OCI-LY1 (cell line): ENCODE measurements around the gene MT1X.

Experiments used
- H2AFZ ChIP-seq: fragments of 200-600 bp; sonication (generic), shearing (Covaris generic); 2 replicates; pipeline ENCODE4 v1.6.0; 2014; ENCODE audit warnings: antibody characterized with exemption, mild to moderate bottlenecking, low read length
- H3F3A ChIP-seq: fragments of 200-600 bp; sonication (generic), shearing (Covaris generic); 2 replicates; pipeline ENCODE4 v1.6.0; 2014; ENCODE audit warnings: mild to moderate bottlenecking, antibody characterized with exemption, low read length, moderate library complexity; ENCODE audit not compliant: insufficient read depth
- H3K27ac ChIP-seq: fragments of 200-600 bp; sonication (generic); 2 replicates; pipeline ENCODE4 v1.5.1; 2014; ENCODE audit warnings: low read length, mixed run types, mild to moderate bottlenecking, low read depth; ENCODE audit not compliant: poor library complexity, severe bottlenecking
- H3K27me3 ChIP-seq: fragments of 200-600 bp; sonication (generic); 2 replicates; pipeline ENCODE4 v1.6.0; 2014; ENCODE audit warnings: antibody characterized with exemption, mild to moderate bottlenecking, low read length, moderate library complexity; ENCODE audit not compliant: insufficient read depth
- H3K36me3 ChIP-seq: fragments of 200-600 bp; sonication (generic); 2 replicates; pipeline ENCODE4 v1.6.1; 2014; ENCODE audit warnings: mild to moderate bottlenecking, antibody characterized with exemption, low read length, moderate library complexity, mixed read lengths; ENCODE audit not compliant: insufficient read depth
- H3K4me1 ChIP-seq: fragments of 200-600 bp; sonication (generic); 2 replicates; pipeline ENCODE4 v1.5.1; 2014; ENCODE audit warnings: mild to moderate bottlenecking, low read length, moderate library complexity; ENCODE audit not compliant: insufficient read depth, severe bottlenecking
- H3K4me2 ChIP-seq: fragments of 200-600 bp; sonication (generic), shearing (Covaris generic); 2 replicates; pipeline ENCODE4 v1.6.1; 2014; ENCODE audit warnings: low read length
- H3K4me3 ChIP-seq: fragments of 200-600 bp; sonication (generic); 2 replicates; pipeline ENCODE4 v1.5.1; 2014; ENCODE audit warnings: low read length, low read depth, mild to moderate bottlenecking, mixed read lengths; ENCODE audit not compliant: poor library complexity, severe bottlenecking
- H3K79me2 ChIP-seq: fragments of 200-600 bp; shearing (Covaris generic); 2 replicates; pipeline ENCODE4 v1.6.1; 2016; ENCODE audit warnings: mixed run types, low read length, mixed read lengths; ENCODE audit not compliant: insufficient read depth
- H3K9ac ChIP-seq: fragments of 200-600 bp; sonication (generic), shearing (Covaris generic); 2 replicates; pipeline ENCODE4 v1.6.1; 2014; ENCODE audit warnings: mild to moderate bottlenecking, low read length, mixed read lengths
- H3K9me2 ChIP-seq: fragments of 200-600 bp; sonication (generic), shearing (Covaris generic); 2 replicates; pipeline ENCODE4 v1.6.1; 2014; ENCODE audit warnings: low read depth, mild to moderate bottlenecking, low read length, mixed read lengths
- H3K9me3 ChIP-seq: fragments of 200-600 bp; shearing (Covaris generic); 2 replicates; pipeline ENCODE4 v1.6.1; 2014; ENCODE audit warnings: low read length, mixed read lengths
- H4K20me1 ChIP-seq: fragments of 200-600 bp; sonication (generic), shearing (Covaris generic); 2 replicates; pipeline ENCODE4 v1.6.0; 2016; ENCODE audit warnings: mild to moderate bottlenecking, low read length; ENCODE audit not compliant: insufficient read depth
- EZH2 ChIP-seq: fragments of 200-600 bp; sonication (generic), shearing (Covaris generic); IDR thresholded peaks from 2 replicates; pipeline ENCODE4 v1.8.0; 2017; ENCODE audit warnings: borderline replicate concordance, mixed run types, mild to moderate bottlenecking, antibody characterized with exemption, low read length, moderate library complexity, mixed read lengths
- TF ChIP-seq, protein P1 (sequence below): fragments of 200-600 bp; sonication (generic), shearing (Covaris generic); IDR thresholded peaks from 2 replicates; pipeline ENCODE4 v1.5.1; 2017; ENCODE audit warnings: mild to moderate bottlenecking, antibody characterized with exemption, low read length, moderate library complexity, mixed read lengths

The MT1X gene

DNA sequence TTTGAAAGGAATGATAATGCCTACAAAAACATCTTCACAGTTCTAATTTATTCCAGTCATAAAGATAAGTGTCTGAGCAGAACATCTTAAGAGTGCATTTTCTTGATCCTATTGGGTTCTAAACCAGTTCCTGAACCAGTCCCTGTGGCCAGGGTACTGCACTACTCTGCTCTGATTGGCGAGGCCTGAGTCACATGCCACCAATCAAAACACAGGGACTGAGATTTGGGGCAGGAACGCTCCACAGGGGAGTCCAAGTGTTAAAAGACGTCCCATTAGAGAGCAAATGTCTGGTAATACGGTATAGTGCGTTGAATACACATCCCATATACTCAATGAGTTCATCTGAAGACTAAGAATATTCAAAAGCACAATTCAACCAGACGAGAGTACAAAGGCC is 44.7 kb downstream of the MT1X start:
- Histone ChIP-seq H3K9ac (no peak overlapping the region), H3K27me3 (no peaks in the 10 kb centered on the region), H3F3A (no peaks in the 10 kb centered on the region), H3K4me2 (no peak overlapping the region), H3K36me3 (peaks cover 5% of the 10 kb centered on the region; the same call in 1 of the 2 replicates), H2AFZ (no peak overlapping the region), H3K4me3 (no peak overlapping the region), H3K9me3 (no peaks in the 10 kb centered on the region), H3K79me2 (peaks cover 17% of the 10 kb centered on the region), H4K20me1 (no peaks in the 10 kb centered on the region), H3K9me2 (no peaks in the 10 kb centered on the region), H3K27ac (no peak overlapping the region), H3K4me1 (peaks cover 28% of the 10 kb centered on the region)
- TF ChIP-seq, protein P1, sequence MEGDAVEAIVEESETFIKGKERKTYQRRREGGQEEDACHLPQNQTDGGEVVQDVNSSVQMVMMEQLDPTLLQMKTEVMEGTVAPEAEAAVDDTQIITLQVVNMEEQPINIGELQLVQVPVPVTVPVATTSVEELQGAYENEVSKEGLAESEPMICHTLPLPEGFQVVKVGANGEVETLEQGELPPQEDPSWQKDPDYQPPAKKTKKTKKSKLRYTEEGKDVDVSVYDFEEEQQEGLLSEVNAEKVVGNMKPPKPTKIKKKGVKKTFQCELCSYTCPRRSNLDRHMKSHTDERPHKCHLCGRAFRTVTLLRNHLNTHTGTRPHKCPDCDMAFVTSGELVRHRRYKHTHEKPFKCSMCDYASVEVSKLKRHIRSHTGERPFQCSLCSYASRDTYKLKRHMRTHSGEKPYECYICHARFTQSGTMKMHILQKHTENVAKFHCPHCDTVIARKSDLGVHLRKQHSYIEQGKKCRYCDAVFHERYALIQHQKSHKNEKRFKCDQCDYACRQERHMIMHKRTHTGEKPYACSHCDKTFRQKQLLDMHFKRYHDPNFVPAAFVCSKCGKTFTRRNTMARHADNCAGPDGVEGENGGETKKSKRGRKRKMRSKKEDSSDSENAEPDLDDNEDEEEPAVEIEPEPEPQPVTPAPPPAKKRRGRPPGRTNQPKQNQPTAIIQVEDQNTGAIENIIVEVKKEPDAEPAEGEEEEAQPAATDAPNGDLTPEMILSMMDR, result no peak
- no peak for TF ChIP-seq EZH2

DNA sequence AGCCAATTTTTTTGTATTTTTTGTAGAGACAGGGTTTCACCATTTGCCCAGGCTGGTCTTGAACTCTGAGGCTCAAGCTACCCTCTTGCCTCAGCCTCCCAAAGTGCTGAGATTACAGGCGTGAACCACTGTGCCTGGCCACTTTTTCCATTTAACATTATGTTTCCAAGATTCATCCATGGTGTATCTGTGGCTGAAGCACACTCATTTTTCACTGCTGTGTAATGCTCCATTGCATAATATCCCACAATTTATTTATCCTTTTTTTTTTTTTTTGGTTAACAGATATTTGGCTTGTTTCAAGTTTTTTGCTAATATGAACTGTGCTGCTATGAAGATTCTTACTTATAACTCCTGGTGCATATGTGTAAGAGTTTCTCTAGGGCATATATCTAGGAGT is 45.8 kb downstream of the MT1X start:
- Histone ChIP-seq H3K9me3 (no peaks in the 10 kb centered on the region), H3F3A (no peaks in the 10 kb centered on the region), H4K20me1 (no peaks in the 10 kb centered on the region), H3K4me1 (peaks cover 39% of the 10 kb centered on the region), H3K9me2 (no peaks in the 10 kb centered on the region), H2AFZ (no peak overlapping the region), H3K36me3 (peaks cover 7% of the 10 kb centered on the region; the same call in 1 of the 2 replicates), H3K27ac (no peak overlapping the region), H3K79me2 (peaks cover 25% of the 10 kb centered on the region), H3K4me3 (no peak overlapping the region), H3K4me2 (no peak overlapping the region), H3K27me3 (no peaks in the 10 kb centered on the region), H3K9ac (no peak overlapping the region)
- TF ChIP-seq, protein P1, result no peak
- no peak for TF ChIP-seq EZH2

DNA sequence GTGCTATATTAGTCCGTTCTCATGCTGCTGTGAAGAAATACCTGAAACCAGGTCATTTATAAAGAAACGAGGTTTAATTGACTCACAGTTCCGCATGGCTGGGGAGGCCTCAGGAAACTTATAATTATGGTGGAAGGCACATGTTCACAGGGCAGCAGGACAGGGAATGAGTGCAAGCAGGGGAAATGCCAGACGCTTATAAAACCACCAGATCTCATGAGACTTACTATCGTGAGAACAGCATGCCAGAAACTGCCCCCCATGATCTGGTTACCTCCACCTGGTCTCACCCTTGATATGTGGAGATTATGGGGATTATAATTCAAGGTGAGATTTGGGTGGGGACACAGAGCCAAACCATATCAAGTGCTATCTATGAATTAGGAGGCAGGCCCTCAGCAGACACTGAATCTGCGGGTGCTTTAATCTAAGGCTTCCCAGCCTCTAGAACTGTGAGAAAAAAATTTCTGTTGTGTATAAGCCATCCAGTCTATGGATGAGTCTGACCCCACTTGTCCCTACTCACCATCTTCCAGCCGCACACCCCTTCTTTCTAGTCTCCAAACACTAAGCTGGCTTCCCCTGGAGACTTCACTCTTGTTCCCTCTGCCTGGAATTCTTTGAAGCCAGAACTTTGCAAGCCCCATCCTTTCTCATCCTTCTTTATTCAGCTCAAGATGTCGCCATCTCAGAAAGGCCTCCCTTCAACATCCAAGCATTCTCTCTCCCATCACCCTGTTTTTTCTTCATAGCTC is 46.9 kb downstream of the MT1X start:
- Histone ChIP-seq H3K27ac (no peak overlapping the region), H3K4me3 (peak overlapping the region; percentile 73), H3K27me3 (no peaks in the 10 kb centered on the region), H3K9ac (peak overlapping the region; percentile 71), H3F3A (no peaks in the 10 kb centered on the region), H3K79me2 (peaks cover 34% of the 10 kb centered on the region), H3K4me1 (peaks cover 40% of the 10 kb centered on the region), H3K4me2 (peak overlapping the region; percentile 99), H2AFZ (peak overlapping the region; percentile 24), H4K20me1 (no peaks in the 10 kb centered on the region), H3K9me3 (no peaks in the 10 kb centered on the region), H3K36me3 (peaks cover 7% of the 10 kb centered on the region; the same call in 1 of the 2 replicates), H3K9me2 (no peaks in the 10 kb centered on the region)
- TF ChIP-seq EZH2, result no peak
- TF ChIP-seq, protein P1, result no peak
